NCI-H1092 treated with DMSO at 0.1 percent for 48 hours (cell line): ENCODE data around the gene LORICRIN.
A peak's percentile ranks its signal among the peaks of the same experiment; 100 is the strongest.

Source experiments
- DNase-seq: peaks from one replicate; lab custom pipeline; 2025; lab: John Stamatoyannopoulos, UW

The LORICRIN gene

DNA sequence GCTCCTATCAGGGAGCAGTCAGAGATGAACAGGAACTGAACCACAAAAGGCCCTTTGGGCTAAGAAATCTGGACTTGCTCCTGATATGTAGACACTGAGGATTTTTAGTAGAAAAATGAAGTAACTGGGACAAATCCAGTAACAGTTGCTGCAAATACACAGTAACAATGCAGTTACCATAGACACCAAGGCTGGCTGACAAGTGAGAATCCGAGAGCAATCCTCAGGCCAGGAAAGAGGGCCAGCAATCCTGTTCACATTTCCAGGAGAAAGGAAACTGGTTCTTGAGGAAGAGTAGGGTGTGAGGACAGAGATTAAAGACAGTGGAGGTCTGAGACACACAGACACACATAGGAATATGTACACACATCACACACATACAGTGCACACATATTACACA lies 9.3 kb upstream of the LORICRIN start:
- DNase-seq = no peak

DNA sequence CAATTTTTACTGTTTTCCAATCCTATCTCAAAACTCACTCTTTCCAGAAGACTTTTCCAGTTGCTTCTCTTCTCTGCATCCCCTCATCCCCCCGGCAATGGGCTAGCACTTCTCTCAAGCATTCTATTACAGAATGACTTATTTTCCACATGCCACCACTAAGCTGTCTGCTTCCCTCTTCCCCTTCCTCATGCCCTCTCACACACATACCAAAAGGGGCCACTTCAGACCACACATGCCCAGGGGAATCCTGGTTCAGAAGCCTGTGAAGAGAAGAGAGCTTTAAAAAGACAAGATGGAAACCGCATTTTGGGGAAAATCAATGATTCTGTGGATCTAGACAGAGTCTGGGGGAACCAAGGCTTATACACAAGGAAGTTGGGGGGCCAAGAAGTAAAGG lies 8.4 kb upstream of the LORICRIN start:
- DNase-seq = no peak

DNA sequence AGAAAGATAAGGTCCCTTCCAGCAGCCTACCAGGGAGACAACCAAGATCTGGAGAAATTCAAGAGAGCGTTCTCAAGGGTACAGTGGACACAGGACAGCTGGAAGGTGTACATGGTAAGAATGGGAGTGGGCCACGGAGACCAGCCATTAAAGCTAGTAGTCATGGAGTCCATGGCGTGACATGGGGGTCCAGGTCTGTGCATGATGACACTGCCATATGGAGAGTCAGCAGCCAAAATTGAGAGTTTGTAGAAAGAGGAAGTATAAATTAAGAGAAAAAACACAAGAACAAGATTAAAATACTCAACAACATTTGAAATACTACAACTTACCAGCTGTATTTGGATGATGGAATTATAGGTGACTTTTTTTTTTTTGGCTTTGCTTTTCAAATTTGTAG lies 7.9 kb upstream of the LORICRIN start:
- DNase-seq = no peak

DNA sequence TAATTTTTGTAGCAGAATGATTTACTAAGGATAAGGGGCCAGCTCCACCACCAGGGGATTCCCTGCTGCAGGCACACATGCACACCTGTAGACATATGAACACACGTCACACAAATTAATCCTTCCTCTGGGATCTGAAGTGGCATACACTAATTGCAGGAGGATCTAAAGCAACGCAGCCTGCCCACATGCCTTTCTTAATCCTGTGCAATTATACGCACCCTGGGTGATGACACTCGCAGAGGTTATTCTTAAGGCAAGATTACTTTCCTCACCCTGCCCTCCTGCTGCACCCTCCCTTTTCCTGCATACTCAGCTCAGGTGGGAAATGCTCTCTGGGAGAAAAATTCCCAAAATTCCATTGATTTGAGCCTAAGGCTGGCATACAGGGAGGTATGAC lies 7.5 kb upstream of the LORICRIN start:
- no peak for DNase-seq

DNA sequence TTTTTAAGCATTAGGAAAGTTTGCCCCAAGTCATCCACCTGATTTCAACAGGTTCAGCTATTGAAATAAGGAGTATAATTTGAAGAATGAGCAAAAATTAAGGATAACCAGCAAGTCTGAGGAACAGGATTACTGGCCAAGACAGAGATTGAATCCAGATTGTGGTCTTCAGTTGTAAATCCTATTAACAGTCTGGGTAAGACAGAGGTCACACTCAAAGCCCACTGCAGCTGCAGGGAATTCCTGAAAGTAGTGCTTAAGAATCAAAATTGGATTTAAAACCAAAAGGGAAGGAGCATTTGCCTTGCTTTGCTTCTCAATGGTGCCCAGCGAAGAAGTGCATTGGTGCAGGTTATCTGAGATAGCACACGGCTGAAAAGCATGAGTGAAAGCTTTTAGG lies 6.4 kb upstream of the LORICRIN start:
- DNase-seq = no peak

DNA sequence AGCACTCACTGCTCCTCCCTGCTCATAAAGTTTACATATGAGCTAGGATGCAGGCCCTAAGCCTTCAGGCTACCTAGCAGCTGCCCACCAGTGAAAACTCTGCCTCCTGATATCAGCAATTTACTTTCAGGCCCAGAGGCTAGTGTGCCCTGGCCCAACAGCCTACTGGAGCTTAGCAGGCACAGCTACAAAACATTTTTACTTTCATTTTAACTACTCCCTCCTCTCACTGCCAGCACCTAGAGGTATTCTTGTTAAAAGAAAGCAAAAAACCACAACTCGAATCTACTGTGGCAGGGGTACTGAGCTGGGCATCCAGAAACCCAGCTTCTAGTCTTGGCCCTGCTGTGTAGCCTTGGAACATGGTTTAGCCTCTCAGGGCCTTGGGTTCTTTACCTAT lies 5.8 kb upstream of the LORICRIN start:
- DNase-seq = no peak

DNA sequence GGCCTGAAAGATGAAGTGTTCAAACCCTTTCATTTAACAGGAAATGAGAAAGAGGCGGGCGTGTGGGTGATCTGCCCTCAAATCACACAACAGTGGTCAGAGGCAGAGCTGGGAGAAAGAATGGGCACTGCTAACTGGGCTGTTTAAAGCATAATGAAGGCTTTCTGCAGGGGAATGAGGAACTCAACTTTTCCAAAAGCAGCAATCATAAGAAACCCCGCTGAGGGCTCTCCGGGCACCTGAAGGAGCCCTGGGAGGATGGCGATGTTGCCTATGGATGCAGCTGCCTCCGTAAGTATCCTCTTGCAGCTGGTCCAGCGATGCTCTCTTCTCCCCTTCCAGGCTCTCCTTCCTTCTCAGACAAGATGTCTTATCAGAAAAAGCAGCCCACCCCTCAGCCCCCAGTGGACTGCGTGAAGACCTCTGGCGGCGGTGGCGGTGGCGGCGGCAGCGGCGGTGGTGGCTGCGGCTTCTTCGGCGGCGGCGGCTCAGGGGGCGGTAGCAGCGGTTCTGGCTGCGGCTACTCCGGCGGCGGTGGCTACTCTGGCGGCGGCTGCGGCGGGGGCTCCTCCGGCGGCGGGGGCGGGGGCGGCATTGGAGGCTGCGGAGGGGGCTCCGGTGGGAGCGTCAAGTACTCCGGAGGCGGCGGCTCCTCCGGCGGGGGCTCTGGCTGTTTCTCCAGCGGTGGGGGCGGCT lies 1.2 kb downstream of the LORICRIN start:
- DNase-seq = no peak

DNA sequence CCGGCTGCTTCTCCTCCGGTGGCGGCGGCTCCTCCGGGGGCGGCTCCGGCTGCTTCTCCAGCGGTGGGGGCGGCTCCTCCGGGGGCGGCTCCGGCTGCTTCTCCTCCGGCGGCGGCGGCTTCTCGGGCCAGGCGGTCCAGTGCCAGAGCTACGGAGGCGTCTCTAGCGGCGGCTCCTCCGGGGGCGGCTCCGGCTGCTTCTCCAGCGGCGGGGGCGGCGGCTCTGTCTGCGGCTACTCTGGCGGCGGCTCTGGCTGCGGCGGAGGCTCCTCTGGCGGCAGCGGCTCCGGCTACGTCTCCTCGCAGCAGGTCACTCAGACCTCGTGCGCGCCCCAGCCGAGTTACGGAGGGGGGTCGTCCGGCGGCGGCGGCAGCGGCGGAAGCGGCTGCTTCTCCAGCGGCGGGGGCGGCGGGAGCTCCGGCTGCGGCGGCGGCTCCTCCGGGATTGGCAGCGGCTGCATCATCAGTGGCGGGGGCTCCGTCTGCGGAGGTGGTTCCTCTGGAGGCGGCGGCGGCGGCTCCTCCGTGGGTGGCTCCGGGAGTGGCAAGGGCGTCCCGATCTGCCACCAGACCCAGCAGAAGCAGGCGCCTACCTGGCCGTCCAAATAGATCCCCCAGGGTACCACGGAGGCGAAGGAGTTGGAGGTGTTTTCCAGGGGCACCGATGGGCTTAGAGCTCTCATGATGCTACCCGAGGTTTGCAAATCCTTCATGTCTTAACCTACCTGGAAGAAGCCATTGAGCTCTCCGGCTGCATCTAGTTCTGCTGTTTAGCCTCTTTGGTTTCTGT lies 2.0 kb downstream of the LORICRIN start:
- peak; percentile 30 for DNase-seq

DNA sequence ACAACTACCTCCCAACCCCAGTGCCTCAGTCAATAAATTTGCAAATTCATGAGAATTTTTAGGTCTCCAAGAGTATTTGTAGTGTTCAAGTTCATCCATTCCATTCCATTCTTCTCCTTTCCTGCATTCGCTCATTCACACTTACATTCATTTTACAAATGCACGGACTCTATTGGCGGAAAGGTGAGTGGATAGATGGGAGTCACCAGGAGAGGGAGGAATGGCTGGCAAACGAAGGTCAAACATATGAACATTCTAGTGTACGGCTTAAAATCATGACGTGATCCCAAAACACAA lies 2.5 kb downstream of the LORICRIN start:
- peak; percentile 12 for DNase-seq

DNA sequence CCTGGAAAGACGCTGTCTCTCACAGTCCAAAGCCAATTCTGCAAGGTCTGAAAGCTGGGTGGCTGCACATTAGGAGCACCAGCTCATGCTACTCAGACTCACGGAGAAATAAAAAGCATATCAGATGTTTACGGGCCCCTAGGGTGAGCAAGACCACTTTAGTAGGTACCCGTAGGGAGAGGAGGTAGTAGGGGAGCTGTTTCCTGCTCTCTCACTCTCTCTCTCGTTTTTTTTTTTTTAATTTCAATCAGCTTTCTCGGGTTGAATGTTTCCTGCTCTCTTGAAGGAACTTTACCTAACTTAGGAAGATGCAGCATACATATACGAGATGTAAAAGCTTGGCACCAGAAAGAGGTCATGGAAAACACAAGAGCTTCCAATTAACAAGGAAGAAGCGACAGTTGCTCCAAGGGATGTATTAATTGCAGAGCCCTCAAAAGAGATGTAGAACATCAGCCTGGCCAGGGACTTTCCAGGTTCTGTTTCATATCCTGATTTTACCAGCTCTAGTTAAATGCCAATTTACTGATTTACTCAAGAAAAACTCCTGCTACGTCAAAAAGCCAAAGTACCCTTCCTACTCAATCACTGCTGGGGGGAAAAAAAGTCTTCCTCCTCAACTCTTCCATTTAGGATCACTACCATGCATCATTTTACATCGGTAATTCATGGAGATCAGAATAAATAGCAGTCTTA lies 3.1 kb downstream of the LORICRIN start:
- no peak for DNase-seq

DNA sequence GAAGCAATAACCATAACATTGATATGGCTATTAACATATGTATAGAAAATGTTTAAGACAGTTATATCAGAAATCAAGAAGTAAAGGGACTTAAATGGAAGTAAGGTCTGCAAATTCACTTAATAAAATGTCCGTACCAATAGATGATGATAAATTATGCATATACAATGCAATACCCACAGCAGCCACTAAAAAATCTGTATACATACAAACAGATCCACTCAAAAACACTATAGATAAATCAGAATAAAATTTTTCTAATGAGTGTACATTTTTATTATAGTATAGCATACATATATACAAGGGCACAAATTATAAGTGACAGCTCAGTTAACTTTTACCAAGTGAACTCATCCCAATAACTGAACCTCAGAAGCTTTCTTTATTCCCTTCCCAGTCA lies 6.0 kb downstream of the LORICRIN start:
- DNase-seq = no peak

DNA sequence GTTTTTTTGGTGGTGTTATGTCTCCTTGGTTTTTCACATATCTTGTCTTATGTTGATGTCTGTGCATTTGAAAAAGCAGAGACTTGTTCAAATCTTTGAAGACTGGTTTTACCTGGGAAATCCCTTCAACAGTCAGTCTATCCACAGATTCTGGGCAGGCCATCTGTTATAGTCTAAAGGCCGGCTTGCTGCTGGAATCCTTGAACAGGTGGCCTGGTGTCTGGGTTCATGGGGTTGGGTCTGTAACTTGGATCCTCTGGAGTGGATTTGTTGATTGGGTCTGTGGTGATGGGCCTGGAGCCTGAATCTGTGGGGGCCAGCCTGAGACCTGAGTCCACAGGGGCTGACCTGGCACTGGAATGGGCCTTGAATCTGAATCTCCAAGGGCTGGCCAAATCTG lies 12.2 kb downstream of the LORICRIN start:
- no peak for DNase-seq

DNA sequence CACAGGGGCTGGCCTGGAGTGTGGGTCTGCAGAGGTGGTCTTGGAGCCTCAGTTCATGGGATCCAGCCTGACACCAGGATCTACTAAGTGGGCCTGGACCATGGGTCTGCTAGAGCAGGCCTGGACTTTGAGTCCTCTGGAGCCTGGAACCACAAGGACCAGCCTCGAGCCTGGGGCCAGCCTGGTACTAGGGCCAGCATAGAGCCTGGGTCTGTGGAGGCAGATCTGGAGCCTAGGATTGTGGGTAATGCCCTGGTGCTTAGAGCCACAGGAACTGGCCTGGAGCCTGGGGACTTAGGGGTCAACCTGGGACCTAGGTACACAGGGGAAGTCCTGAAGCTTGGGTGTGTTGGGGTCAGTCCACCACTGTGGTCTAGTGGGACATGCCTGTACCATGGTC lies 12.7 kb downstream of the LORICRIN start:
- DNase-seq = no peak

DNA sequence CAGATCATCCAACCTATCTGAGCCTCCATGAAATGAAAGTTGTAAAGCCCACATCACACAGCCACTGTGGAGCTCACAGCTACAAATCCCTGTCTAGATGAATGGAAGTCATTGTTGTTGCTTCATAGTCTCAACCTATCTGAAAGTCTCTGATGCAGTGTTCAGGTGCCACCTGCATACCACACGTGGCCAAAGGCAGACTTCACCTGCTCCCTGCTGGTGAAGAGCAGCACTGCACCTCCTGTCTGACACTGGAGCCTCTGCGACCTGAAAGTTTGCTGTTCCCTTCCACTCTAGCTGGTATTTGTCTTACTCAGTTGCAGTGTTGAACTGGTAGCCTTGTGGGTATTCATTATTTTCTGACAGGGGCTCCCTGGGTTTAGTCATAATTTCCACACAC lies 18.4 kb downstream of the LORICRIN start:
- DNase-seq = no peak

DNA sequence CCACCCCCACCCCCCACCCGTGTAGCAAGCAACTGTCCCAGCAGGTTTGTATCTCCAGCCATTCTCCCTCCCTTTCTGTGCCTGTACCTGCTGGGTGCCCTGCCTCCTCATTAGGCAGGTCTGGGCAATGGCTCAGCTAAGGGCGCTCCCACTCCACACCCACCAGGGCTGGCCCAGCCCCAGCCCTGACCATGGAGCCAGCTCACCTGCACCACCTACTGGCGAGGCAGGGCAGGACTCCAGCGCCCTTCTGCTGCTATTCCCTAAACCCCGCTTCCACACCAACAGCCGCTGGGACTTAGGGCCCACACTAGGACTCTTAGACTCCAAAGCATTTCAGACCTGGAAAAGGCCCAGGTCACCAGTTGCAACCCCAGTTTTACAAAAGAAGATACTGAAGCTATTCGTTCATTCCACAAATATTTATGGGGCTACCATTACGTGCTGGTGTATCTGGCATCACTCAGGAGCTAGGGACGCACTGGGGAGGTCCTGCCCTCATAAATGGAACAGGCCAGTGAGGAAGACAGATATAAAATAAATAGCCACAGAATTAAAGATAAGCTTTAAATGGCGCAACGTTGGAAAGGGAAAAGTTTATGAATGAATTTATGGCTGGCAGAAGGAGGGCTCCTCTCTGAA lies 29.3 kb downstream of the LORICRIN start:
- DNase-seq = no peak

DNA sequence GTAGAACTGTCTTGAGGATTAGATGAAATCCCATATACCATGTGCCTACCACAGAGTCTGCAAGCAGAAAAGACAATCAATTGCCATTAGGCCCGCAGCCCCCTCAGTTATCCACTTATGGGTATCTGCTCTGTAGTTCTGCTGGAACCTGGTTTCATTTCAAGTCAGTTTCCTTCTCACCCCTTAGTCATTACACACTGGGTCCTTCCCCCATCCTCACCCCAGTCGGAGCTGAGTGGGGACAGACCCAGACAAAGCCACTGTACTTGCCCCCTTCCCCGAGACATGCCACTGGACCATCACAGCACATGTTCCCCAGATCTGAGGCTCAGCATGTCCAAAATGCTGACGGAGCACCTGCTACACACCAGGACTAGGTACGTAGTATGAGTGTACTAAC lies 32.0 kb downstream of the LORICRIN start:
- DNase-seq = no peak

DNA sequence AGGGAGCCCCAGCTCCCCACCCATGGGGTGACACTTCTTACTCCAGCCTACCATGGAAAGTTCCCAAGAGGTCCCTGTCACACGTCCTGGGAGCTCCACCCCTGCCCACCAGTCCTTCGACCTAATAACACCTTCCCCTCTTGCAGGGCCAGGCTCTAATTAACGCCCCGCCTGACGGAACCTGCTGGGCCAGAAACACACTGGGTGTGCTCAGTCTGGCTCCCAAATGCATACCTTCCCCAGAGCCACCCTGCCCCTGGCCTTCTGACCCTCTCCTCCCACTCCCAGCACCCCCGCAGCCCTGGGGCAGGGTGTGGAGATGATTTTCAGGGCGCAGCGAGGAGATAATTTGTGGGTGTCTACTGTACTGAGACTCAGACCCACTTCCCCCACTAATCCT lies 32.7 kb downstream of the LORICRIN start:
- DNase-seq = no peak

DNA sequence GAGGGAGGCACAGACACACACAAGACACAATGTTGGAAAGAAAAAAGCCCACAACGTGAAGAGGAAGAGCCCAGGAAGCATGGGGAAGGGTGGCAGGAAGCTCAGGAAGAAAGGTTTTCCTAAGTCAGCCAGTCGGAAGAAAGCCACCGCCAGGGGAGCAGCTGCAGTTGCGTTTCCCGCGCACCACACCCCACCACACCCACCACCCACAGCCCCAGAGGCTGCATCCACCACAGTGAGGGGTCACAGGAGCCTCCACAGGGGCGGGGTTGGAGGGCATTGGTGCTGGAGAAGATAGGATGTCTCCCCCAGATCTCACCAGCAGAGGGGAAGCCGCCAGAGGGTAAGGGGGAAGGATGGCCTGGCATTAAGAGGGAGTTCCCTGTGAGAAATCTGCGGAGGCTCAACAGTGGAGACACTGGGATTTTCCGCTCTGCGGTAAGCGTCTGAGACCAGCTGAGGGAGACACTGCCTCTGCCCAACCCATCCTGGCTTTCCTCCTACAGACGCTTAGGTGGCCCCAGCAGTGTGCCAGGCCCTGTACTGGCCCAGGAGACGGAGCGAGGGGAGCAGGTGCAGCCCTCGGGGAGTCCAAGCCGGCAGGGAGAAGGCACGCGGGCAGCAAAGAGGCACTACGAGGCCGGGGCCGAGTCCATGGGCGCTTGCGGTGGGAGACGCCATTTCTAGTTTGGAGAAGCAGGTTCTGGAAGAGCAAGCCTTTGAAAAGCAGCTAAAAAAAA lies 33.4 kb downstream of the LORICRIN start:
- DNase-seq = no peak

DNA sequence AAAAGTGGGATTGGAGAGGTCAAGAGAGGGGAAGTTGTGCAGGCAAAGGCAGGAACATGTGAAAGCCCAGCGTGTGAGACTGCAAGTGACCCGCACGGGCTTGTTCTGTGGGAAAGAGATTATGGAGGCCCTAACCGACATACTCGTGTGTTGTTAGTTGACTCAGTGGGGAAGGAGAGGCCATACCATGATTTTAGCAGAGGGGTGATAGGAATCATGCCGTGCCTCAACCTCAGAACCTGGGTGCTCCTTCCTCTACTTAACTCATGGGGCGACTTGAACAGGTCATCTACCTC lies 33.9 kb downstream of the LORICRIN start:
- no peak for DNase-seq

DNA sequence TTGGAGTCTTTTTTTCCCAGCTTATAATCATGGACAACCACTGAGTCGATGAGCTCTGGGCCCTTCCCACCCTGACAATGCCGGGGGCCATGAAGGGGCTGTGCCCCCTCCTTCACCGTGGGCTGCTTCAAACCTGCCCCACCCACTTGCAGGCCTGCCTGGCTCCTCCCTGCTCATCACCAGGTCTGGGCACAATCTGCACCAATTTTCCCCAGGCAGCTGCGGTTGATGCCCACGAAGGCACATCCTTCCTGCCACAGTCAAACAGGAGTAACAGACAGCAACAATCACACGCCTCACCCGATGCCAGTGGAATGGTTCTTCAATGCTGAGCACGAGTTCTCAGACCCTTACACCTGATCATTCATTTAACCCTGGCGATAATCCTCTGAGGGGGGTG lies 34.4 kb downstream of the LORICRIN start:
- DNase-seq = no peak

DNA sequence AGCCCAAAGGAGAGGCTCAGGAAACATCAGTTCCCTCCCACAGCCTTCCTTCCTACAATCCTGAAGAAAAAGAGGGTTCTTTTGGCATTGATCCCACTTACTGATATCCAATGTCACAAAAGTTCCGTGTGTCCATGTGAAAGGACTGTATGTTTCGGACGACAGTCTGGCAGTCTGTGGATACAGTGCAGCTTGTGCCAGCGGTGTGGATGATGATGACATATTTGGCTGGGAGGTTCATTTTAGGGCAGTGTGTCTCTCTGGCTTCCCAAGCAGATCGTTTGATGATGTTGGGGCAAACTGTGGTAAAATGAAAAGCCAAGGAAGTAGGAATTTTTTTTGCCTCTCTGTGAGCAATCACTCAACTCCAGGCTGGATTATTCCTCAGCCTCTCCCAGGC lies 42.8 kb downstream of the LORICRIN start:
- DNase-seq = no peak

DNA sequence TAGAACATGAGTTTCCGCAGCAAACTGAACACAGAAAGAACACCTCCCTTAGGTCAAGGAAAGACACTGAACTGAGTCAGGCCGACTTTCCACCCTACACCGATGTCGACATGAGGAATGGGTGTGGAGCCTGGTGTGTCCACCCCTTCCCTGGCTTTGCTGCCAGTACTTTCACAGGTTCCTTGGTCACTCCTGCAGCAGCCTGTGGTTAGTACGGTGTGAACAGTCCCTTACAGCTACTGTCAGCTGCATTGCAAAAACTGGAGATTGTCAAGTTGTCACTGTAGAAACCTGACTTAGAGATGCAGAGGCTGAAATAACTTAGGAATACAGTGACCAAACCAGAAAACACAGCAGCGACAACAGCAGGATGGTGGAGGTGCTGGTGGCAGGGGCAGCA lies 46.2 kb downstream of the LORICRIN start:
- no peak for DNase-seq
